ENCODE data around the gene STS. TPM values are rescaled to one million over a fixed set of nuclear protein-coding genes. Genes with fewer than 3 reads are reported as not detected.

Gene STS
- total and polyA plus RNA-seq, 2 experiments from 2014 or later = 0.44 to 1.7 TPM

GRCh38 chrX:7184816-7185215 lies 37.3 kb downstream of the STS start:
- Mint-ChIP-seq H3K27ac (no peak overlapping the region), H3K9me3 (peaks cover 4% of the 10 kb centered on the region), H3K27me3 (ENCODE audit: insufficient read depth, low read depth, poor library complexity) (no peaks in the 10 kb centered on the region), H3K4me3 (no peak overlapping the region), H3K36me3 (ENCODE audit: low read depth) (peaks cover 4% of the 10 kb centered on the region; the same call in 2 of the 3 replicates), H3K4me1 (no peaks in the 10 kb centered on the region)
- Histone ChIP-seq H3K27ac (ENCODE audit: low read depth) (no peak overlapping the region), H3F3A (replicated peaks; ENCODE audit: low read depth) (no peaks in the 10 kb centered on the region), H3K4me2 (no peak overlapping the region), H4K20me1 (replicated peaks; ENCODE audit: insufficient read depth) (no peaks in the 10 kb centered on the region), H3K4me3 (no peak overlapping the region), H3K27me3 (ENCODE audit: insufficient read depth) (no peaks in the 10 kb centered on the region), H3K79me2 (replicated peaks; ENCODE audit: insufficient read depth) (no peaks in the 10 kb centered on the region), H3K4me1 (ENCODE audit: insufficient read depth) (no peaks in the 10 kb centered on the region), H3K9me2 (ENCODE audit: insufficient read depth) (no peaks in the 10 kb centered on the region), H2AFZ (no peak overlapping the region), H3K36me3 (ENCODE audit: insufficient read depth) (no peaks in the 10 kb centered on the region)
- TF ChIP-seq, protein P1, sequence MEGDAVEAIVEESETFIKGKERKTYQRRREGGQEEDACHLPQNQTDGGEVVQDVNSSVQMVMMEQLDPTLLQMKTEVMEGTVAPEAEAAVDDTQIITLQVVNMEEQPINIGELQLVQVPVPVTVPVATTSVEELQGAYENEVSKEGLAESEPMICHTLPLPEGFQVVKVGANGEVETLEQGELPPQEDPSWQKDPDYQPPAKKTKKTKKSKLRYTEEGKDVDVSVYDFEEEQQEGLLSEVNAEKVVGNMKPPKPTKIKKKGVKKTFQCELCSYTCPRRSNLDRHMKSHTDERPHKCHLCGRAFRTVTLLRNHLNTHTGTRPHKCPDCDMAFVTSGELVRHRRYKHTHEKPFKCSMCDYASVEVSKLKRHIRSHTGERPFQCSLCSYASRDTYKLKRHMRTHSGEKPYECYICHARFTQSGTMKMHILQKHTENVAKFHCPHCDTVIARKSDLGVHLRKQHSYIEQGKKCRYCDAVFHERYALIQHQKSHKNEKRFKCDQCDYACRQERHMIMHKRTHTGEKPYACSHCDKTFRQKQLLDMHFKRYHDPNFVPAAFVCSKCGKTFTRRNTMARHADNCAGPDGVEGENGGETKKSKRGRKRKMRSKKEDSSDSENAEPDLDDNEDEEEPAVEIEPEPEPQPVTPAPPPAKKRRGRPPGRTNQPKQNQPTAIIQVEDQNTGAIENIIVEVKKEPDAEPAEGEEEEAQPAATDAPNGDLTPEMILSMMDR (conservative IDR thresholded peaks at IDR 0.05; ENCODE audit: low read depth in 2 of 2) = no peak
- TF ChIP-seq REST (IDR thresholded peaks at IDR 0.05; ENCODE audit: unreplicated experiment) = no peak
- TF ChIP-seq EZH2 (IDR thresholded peaks at IDR 0.05; ENCODE audit: low read depth, unreplicated experiment) = no peak
- no peak for TF ChIP-seq POLR2AphosphoS5 (IDR thresholded peaks at IDR 0.05; ENCODE audit: low read depth)
- TF ChIP-seq ZNF114 (CRISPR knock-in tag; IDR thresholded peaks at IDR 0.05) = no peak
- no peak for TF ChIP-seq JUNB (IDR thresholded peaks at IDR 0.05; ENCODE audit: unreplicated experiment)
- no peak for TF ChIP-seq CREB1 (CRISPR knock-in tag; IDR thresholded peaks at IDR 0.05; ENCODE audit: low read depth)
- TF ChIP-seq NANOG (IDR thresholded peaks at IDR 0.05; ENCODE audit: borderline replicate concordance) = no peak
- no peak for TF ChIP-seq ZNF331 (CRISPR knock-in tag; IDR thresholded peaks at IDR 0.05; ENCODE audit: low read depth)
- no peak for TF ChIP-seq STAT1 (IDR thresholded peaks at IDR 0.05; ENCODE audit: unreplicated experiment)
- TF ChIP-seq, protein P2, sequence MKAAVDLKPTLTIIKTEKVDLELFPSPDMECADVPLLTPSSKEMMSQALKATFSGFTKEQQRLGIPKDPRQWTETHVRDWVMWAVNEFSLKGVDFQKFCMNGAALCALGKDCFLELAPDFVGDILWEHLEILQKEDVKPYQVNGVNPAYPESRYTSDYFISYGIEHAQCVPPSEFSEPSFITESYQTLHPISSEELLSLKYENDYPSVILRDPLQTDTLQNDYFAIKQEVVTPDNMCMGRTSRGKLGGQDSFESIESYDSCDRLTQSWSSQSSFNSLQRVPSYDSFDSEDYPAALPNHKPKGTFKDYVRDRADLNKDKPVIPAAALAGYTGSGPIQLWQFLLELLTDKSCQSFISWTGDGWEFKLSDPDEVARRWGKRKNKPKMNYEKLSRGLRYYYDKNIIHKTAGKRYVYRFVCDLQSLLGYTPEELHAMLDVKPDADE (IDR thresholded peaks at IDR 0.05) = no peak
- no peak for TF ChIP-seq EZH2phosphoT487 (IDR thresholded peaks at IDR 0.05; ENCODE audit: unreplicated experiment)
- TF ChIP-seq, protein P3, sequence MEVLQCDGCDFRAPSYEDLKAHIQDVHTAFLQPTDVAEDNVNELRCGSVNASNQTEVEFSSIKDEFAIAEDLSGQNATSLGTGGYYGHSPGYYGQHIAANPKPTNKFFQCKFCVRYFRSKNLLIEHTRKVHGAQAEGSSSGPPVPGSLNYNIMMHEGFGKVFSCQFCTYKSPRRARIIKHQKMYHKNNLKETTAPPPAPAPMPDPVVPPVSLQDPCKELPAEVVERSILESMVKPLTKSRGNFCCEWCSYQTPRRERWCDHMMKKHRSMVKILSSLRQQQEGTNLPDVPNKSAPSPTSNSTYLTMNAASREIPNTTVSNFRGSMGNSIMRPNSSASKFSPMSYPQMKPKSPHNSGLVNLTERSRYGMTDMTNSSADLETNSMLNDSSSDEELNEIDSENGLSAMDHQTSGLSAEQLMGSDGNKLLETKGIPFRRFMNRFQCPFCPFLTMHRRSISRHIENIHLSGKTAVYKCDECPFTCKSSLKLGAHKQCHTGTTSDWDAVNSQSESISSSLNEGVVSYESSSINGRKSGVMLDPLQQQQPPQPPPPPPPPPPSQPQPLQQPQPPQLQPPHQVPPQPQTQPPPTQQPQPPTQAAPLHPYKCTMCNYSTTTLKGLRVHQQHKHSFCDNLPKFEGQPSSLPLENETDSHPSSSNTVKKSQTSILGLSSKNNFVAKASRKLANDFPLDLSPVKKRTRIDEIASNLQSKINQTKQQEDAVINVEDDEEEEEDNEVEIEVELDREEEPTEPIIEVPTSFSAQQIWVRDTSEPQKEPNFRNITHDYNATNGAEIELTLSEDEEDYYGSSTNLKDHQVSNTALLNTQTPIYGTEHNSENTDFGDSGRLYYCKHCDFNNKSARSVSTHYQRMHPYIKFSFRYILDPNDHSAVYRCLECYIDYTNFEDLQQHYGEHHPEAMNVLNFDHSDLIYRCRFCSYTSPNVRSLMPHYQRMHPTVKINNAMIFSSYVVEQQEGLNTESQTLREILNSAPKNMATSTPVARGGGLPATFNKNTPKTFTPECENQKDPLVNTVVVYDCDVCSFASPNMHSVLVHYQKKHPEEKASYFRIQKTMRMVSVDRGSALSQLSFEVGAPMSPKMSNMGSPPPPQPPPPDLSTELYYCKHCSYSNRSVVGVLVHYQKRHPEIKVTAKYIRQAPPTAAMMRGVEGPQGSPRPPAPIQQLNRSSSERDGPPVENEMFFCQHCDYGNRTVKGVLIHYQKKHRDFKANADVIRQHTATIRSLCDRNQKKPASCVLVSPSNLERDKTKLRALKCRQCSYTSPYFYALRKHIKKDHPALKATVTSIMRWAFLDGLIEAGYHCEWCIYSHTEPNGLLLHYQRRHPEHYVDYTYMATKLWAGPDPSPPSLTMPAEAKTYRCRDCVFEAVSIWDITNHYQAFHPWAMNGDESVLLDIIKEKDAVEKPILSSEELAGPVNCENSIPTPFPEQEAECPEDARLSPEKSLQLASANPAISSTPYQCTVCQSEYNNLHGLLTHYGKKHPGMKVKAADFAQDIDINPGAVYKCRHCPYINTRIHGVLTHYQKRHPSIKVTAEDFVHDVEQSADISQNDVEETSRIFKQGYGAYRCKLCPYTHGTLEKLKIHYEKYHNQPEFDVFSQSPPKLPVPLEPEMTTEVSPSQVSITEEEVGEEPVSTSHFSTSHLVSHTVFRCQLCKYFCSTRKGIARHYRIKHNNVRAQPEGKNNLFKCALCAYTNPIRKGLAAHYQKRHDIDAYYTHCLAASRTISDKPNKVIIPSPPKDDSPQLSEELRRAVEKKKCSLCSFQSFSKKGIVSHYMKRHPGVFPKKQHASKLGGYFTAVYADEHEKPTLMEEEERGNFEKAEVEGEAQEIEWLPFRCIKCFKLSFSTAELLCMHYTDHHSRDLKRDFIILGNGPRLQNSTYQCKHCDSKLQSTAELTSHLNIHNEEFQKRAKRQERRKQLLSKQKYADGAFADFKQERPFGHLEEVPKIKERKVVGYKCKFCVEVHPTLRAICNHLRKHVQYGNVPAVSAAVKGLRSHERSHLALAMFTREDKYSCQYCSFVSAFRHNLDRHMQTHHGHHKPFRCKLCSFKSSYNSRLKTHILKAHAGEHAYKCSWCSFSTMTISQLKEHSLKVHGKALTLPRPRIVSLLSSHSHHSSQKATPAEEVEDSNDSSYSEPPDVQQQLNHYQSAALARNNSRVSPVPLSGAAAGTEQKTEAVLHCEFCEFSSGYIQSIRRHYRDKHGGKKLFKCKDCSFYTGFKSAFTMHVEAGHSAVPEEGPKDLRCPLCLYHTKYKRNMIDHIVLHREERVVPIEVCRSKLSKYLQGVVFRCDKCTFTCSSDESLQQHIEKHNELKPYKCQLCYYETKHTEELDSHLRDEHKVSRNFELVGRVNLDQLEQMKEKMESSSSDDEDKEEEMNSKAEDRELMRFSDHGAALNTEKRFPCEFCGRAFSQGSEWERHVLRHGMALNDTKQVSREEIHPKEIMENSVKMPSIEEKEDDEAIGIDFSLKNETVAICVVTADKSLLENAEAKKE (CRISPR knock-in tag; IDR thresholded peaks at IDR 0.05) = no peak
- DNase-seq (ENCODE audit: low spot score) (no peak), ATAC-seq (no peak)

Data from GM23338 (cell line).